Tibial nerve (tissue), 4 donors: ENCODE data around the gene ZCCHC7. TPM values are rescaled to one million over a fixed set of nuclear protein-coding genes. Genes with fewer than 3 reads are reported as not detected.

Experiments
- DNase-seq, 2 donors: peaks; one replicate each; pipeline ENCODE4 v3.0.0-alpha.2; 2019; ENCODE audit warnings: low spot score in 2 of 2
- H3K27ac ChIP-seq, 4 donors: fragments of 200-600 bp; sonication (generic) in 3 of 4; one replicate each; pipeline ENCODE4 v1.5.1; 2017 to 2019; ENCODE audit warnings: mild to moderate bottlenecking in 1 of 4
- H3K27me3 ChIP-seq, 2 donors: fragments of 200-600 bp; sonication (generic) in 1 of 2; one replicate each; pipeline versions ENCODE4 v1.5.1 to v1.6.0; 2017 to 2019
- H3K36me3 ChIP-seq, 3 donors: fragments of 200-600 bp; sonication (generic); one replicate each; pipeline ENCODE4 v1.5.1; 2018 to 2019
- H3K4me1 ChIP-seq, 4 donors: fragments of 200-600 bp; sonication (generic) in 3 of 4; one replicate each; pipeline ENCODE4 v1.5.1; 2017 to 2019
- H3K4me3 ChIP-seq, 4 donors: fragments of 200-600 bp; sonication (generic) in 3 of 4; one replicate each; pipeline ENCODE4 v1.5.1; 2017 to 2019; ENCODE audit warnings: mild to moderate bottlenecking in 1 of 4, moderate library complexity in 1 of 4
- H3K9me3 ChIP-seq, 4 donors: fragments of 200-600 bp; sonication (generic) in 3 of 4; one replicate each; pipeline ENCODE4 v1.5.1; 2017 to 2019
- EP300 ChIP-seq, 2 donors: sonication (generic); formaldehyde crosslinking; IDR thresholded peaks; one replicate each; pipeline ENCODE4 v1.6.1; 2017; ENCODE audit warnings: antibody characterized with exemption in 2 of 2, mild to moderate bottlenecking in 1 of 2
- POLR2A ChIP-seq, 2 donors: fragments of 450-650 bp; IDR thresholded peaks; one replicate each; pipeline ENCODE4 v1.6.1; 2017; ENCODE audit warnings: antibody characterized with exemption in 2 of 2, mild to moderate bottlenecking in 2 of 2, moderate library complexity in 2 of 2
- WGBS, 2 donors: methylation state at CpG; one replicate each; pipeline ENCODE4 v1.1.5; 2018; 5-methylcytosine and 5-hydroxymethylcytosine counted together
- total RNA-seq, 4 donors: library from RNA; depleted of rRNA; stranded (reverse); fragments of >200 nt; gene quantifications; one replicate each; pipeline ENCODE4 v1.1.0, GENCODE V29; 2016
- TF ChIP-seq, protein P1 (sequence below), 5 experiments: fragments of 200-600 bp in 3 of 5; fragments of 450-650 bp in 2 of 5; sonication (generic) in 3 of 5; IDR thresholded peaks; one replicate each; pipeline ENCODE4 v1.5.1; 2016 to 2019; ENCODE audit warnings: antibody characterized with exemption in 5 of 5, mild to moderate bottlenecking in 3 of 5, moderate library complexity in 2 of 5

Gene ZCCHC7
- total RNA-seq, 4 donors from 2014 or later = 11.8 to 24.7 (median 18.3) TPM

DNA sequence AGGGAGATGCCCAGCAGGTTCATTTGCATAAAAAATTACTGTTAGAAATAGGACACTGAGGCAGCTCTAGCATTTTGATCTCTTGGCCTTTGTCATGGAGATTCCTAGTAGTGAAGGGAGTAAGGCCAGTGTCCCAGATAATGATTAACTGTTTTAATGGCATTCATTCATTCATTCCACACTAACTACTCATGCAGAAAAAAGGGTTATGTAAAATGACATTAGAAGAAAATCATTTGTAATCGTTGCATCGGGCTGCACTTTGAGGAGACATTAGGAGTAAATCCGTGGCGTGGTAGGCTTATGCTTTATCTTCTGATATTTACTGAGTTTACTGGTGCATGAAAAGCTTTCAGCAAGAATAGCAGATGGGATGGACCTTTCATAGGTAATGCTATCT is 219.5 kb downstream of the ZCCHC7 start:
- H3K4me3 ChIP-seq = no peak overlapping the region
- H3K27ac ChIP-seq = no peak overlapping the region
- WGBS, 2 donors = 87 to 89% methylated on average over 4 of the region's 4 CpGs
- H3K9me3 ChIP-seq = no peaks in the 10 kb centered on the region
- no peaks in the 10 kb centered on the region for H3K27me3 ChIP-seq
- TF ChIP-seq, protein P1, sequence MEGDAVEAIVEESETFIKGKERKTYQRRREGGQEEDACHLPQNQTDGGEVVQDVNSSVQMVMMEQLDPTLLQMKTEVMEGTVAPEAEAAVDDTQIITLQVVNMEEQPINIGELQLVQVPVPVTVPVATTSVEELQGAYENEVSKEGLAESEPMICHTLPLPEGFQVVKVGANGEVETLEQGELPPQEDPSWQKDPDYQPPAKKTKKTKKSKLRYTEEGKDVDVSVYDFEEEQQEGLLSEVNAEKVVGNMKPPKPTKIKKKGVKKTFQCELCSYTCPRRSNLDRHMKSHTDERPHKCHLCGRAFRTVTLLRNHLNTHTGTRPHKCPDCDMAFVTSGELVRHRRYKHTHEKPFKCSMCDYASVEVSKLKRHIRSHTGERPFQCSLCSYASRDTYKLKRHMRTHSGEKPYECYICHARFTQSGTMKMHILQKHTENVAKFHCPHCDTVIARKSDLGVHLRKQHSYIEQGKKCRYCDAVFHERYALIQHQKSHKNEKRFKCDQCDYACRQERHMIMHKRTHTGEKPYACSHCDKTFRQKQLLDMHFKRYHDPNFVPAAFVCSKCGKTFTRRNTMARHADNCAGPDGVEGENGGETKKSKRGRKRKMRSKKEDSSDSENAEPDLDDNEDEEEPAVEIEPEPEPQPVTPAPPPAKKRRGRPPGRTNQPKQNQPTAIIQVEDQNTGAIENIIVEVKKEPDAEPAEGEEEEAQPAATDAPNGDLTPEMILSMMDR (IDR thresholded peaks at IDR 0.05) = no peak
- no peak for TF ChIP-seq EP300 (IDR thresholded peaks at IDR 0.05)
- no peak for TF ChIP-seq POLR2A (IDR thresholded peaks at IDR 0.05)
- no peaks in the 10 kb centered on the region for H3K36me3 ChIP-seq
- DNase-seq = no peak
- no peaks in the 10 kb centered on the region for H3K4me1 ChIP-seq

DNA sequence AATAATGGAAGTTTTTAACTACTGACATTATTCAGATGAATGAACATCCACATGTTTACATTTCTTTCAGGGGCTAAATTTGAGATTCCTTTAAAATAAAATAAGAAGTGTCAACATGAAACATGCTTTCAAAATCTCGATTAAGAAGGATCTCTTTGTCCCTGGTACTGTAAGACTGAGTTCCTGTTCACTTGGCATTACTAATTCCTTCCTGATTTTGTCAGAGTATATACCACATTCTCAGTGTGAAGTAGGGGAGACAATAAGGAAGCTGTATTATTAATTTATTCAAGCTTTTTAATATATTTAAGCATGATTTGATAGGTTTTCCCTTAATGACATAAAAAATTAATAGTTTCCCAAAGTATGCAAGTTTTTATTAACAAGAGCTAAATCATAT is 220.6 kb downstream of the ZCCHC7 start:
- H3K4me1 ChIP-seq = no peaks in the 10 kb centered on the region
- no peaks in the 10 kb centered on the region for H3K36me3 ChIP-seq
- no peaks in the 10 kb centered on the region for H3K27me3 ChIP-seq
- 45 to 52% methylated on average over 1 of the region's 1 CpG for WGBS, 2 donors
- DNase-seq = no peak
- no peak overlapping the region for H3K27ac ChIP-seq
- no peaks in the 10 kb centered on the region for H3K9me3 ChIP-seq
- H3K4me3 ChIP-seq = no peak overlapping the region
- TF ChIP-seq POLR2A (IDR thresholded peaks at IDR 0.05) (no peak), EP300 (IDR thresholded peaks at IDR 0.05) (no peak)
- TF ChIP-seq, protein P1 (IDR thresholded peaks at IDR 0.05) = no peak

DNA sequence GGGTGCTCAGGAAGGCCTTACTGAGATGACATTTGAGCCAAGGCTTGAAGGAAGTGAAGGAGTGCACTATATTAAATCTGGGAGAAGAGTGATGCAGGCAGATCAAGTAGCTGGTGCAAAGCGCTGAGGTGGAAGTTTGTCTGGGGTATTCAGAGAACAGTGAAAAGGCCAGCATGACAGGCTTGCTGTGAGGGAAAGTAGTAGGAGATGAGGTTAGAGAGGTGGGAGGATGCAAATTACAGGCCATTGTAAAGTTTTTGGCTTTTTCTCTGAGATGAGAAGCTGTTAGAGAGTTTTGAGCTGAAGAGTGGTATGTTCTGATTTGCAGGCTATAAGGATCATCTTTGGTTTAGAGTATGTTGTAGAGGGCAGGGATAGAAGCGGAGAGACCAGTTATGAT is 221.3 kb downstream of the ZCCHC7 start:
- TF ChIP-seq, protein P1 (IDR thresholded peaks at IDR 0.05) = no peak
- TF ChIP-seq EP300 (IDR thresholded peaks at IDR 0.05) (no peak), POLR2A (IDR thresholded peaks at IDR 0.05) (no peak)

DNA sequence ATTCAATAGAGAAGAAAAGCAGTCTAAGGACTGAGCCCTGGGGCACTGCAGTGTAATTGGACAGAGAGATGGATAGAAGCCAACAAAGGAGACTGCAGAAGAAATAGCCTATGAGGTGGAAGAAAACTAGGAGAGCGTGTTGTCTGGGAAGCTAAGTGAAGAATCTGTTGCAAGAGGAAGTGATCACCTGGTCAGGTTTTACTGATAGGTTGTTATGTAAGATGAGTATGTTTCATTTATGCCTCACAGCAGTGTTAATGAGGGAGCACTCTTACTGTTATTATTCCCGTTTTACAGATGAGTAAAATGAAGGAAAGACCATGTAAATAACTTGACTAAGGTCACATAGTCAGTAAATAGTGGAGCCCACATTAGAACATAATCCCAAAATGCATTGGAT is 222.1 kb downstream of the ZCCHC7 start:
- 89 to 99% methylated on average over 2 of the region's 2 CpGs for WGBS, 2 donors
- no peaks in the 10 kb centered on the region for H3K4me1 ChIP-seq
- H3K27me3 ChIP-seq = no peaks in the 10 kb centered on the region
- no peak overlapping the region for H3K27ac ChIP-seq
- no peak overlapping the region for H3K4me3 ChIP-seq
- no peaks in the 10 kb centered on the region for H3K36me3 ChIP-seq
- no peak for TF ChIP-seq POLR2A (IDR thresholded peaks at IDR 0.05)
- TF ChIP-seq, protein P1 (IDR thresholded peaks at IDR 0.05) = no peak
- TF ChIP-seq EP300 (IDR thresholded peaks at IDR 0.05) = no peak
- DNase-seq = no peak
- no peaks in the 10 kb centered on the region for H3K9me3 ChIP-seq

More for the DNA sequence above, 221.3 kb downstream of the ZCCHC7 start:
- DNase-seq = no peak
- Histone ChIP-seq H3K4me1 (no peaks in the 10 kb centered on the region), H3K4me3 (no peak overlapping the region), H3K36me3 (no peaks in the 10 kb centered on the region), H3K27ac (no peak overlapping the region), H3K9me3 (no peaks in the 10 kb centered on the region), H3K27me3 (no peaks in the 10 kb centered on the region)
- 97 to 98% methylated on average over 2 of the region's 2 CpGs for WGBS, 2 donors

DNA sequence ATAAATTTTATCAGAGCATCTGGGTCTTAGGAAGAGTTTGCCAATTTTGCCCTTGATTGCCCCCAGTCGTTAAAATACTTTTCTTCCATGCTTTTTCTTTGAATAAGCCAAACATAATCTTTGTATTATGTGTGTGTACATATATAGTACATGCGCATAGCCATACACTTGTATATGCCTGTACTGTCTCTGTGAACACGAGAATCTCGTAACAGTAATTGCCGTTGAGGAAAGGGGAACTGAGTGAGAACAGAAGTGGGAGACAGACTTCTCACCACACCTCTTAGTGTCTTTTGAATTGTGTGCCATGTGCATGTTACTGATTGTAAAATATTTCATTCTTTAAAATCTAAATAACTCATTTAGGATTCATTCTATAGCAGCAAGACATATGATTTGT is 222.5 kb downstream of the ZCCHC7 start:
- Histone ChIP-seq H3K36me3 (no peaks in the 10 kb centered on the region), H3K4me3 (no peak overlapping the region), H3K4me1 (no peaks in the 10 kb centered on the region), H3K9me3 (no peaks in the 10 kb centered on the region), H3K27ac (no peak overlapping the region), H3K27me3 (no peaks in the 10 kb centered on the region)
- 81 to 86% methylated on average over 5 of the region's 5 CpGs for WGBS, 2 donors
- DNase-seq = no peak
- no peak for TF ChIP-seq POLR2A (IDR thresholded peaks at IDR 0.05)
- TF ChIP-seq, protein P1 (IDR thresholded peaks at IDR 0.05) = no peak
- TF ChIP-seq EP300 (IDR thresholded peaks at IDR 0.05) = no peak
